ENCODE results near the gene MUC20. TPM values are rescaled to one million over a fixed set of nuclear protein-coding genes. Genes with fewer than 3 reads are reported as not detected.
"Not testable (repeated sequence)": the region's sequence is repeated elsewhere in the genome, so short reads cannot be mapped to it uniquely, and the experiment has no call there.

MUC20 gene
- total RNA-seq, 6 experiments from 2014 or later = 0.11 to 0.17 (median 0.14) TPM; not detected in 3

DNA sequence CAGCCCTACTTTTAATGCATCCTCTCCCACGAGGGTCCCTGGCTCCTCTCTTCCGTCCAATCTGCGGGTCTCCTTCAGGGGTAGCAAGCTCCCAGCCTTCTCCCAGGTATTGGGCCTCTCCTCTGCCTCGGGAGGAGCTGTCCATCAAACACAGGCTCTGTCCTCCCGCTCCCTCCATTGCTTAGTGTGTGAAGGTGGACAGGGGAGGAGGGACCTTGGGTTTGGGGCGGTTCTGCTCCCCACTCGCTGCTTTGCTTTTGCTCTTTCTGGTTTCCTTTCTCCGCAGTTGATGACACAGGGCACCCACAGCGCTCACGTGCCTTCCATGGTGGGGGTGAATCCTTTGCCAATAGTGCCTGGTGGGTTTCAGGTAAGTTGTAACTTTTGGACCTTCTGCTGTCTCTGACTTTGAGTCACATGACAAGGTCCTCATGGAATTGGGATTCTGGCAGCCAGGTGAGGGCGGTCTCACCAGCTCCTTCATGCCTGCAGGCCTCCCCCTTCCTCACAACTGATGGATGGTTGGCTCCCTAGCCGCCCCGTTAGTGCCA, 18.9 kb downstream of the MUC20 start:
- no peaks in the 10 kb centered on the region for H3K4me1 Mint-ChIP-seq (ENCODE audit: low read depth)
- no peak overlapping the region for H3K4me3 Mint-ChIP-seq
- H3K27ac Mint-ChIP-seq = no peak overlapping the region
- H3K36me3 Mint-ChIP-seq (ENCODE audit: low read depth) = no peaks in the 10 kb centered on the region
- H3K9me3 Mint-ChIP-seq = no peaks in the 10 kb centered on the region
- peaks cover 13% of the 10 kb centered on the region for H3K27me3 Mint-ChIP-seq (ENCODE audit: insufficient read depth)
- TF ChIP-seq, protein P1, sequence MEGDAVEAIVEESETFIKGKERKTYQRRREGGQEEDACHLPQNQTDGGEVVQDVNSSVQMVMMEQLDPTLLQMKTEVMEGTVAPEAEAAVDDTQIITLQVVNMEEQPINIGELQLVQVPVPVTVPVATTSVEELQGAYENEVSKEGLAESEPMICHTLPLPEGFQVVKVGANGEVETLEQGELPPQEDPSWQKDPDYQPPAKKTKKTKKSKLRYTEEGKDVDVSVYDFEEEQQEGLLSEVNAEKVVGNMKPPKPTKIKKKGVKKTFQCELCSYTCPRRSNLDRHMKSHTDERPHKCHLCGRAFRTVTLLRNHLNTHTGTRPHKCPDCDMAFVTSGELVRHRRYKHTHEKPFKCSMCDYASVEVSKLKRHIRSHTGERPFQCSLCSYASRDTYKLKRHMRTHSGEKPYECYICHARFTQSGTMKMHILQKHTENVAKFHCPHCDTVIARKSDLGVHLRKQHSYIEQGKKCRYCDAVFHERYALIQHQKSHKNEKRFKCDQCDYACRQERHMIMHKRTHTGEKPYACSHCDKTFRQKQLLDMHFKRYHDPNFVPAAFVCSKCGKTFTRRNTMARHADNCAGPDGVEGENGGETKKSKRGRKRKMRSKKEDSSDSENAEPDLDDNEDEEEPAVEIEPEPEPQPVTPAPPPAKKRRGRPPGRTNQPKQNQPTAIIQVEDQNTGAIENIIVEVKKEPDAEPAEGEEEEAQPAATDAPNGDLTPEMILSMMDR (IDR thresholded peaks at IDR 0.05) = no peak
- no peak for DNase-seq

DNA sequence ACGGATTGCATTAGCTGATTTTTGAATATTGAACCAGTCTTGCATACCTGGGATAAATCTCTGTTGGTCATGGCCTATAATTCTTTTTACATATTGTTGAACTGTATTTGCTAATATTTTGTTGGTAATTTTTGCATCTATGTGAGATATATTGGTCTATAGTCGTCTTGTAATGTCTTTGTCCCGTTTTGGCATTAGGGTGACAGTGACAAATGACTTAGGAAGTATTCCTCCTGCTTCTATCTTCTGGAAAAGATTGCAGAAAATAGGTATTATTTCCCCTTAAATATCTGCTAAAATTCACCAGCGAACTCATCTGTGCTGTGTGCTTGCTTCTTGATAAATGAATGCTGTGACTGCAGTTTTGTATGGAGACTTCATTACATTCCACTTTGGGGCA, 23.7 kb downstream of the MUC20 start:
- TF ChIP-seq, protein P1 (IDR thresholded peaks at IDR 0.05) = no peak
- peaks cover 27% of the 10 kb centered on the region for H3K27me3 Mint-ChIP-seq (ENCODE audit: insufficient read depth)
- no peaks in the 10 kb centered on the region for H3K4me1 Mint-ChIP-seq (ENCODE audit: low read depth)
- no peaks in the 10 kb centered on the region for H3K9me3 Mint-ChIP-seq
- H3K36me3 Mint-ChIP-seq (ENCODE audit: low read depth) = no peaks in the 10 kb centered on the region
- H3K27ac Mint-ChIP-seq = no peak overlapping the region
- DNase-seq = no peak
- no peak overlapping the region for H3K4me3 Mint-ChIP-seq

DNA sequence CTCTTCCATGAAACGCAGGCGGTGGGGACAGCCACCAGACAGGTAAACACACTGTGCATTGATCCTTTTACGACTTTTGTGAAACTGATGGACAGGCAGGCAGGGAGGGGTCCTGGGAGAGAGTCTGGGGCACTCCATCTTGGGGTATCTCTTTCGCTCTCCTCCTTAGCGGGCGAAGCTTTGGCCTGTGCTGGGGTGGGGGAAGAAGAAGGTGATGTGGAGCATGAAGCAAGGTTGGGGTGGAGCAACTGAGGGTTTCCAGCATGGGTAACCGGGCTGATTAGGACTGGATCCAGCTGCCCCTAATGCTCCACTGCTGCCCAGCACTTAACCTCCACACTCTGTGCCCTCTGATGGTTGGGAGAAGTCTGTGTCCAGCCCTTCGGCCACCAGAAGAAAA, 25.6 kb downstream of the MUC20 start:
- Mint-ChIP-seq H3K27ac (no peak overlapping the region), H3K4me1 (ENCODE audit: low read depth) (no peaks in the 10 kb centered on the region), H3K9me3 (no peaks in the 10 kb centered on the region), H3K4me3 (no peak overlapping the region), H3K27me3 (ENCODE audit: insufficient read depth) (peaks cover 28% of the 10 kb centered on the region), H3K36me3 (ENCODE audit: low read depth) (no peaks in the 10 kb centered on the region)
- DNase-seq = no peak
- TF ChIP-seq, protein P1 (IDR thresholded peaks at IDR 0.05) = no peak

DNA sequence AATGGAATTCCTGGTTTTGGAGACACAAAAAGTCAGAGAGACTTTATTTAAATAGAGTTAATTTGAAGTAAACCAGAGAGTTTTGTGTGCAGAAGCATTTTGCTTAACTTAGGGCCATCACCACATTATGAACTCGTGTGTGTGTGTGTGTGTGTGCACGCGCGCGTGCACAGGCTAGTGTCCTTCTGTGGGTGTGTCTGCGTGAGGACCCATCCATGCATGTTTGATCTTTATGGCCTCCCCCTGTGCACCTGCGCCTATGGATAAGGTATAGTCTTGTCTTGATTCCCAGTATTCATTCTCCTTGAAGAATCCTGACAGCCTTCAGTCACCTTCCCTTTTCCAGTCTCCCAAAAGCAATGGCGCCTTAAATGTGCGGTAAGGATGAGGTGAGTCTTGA, 26.0 kb downstream of the MUC20 start:
- Mint-ChIP-seq H3K9me3 (no peaks in the 10 kb centered on the region), H3K4me3 (no peak overlapping the region), H3K4me1 (ENCODE audit: low read depth) (no peaks in the 10 kb centered on the region), H3K27ac (no peak overlapping the region), H3K36me3 (ENCODE audit: low read depth) (no peaks in the 10 kb centered on the region), H3K27me3 (ENCODE audit: insufficient read depth) (peaks cover 25% of the 10 kb centered on the region)
- TF ChIP-seq, protein P1 (IDR thresholded peaks at IDR 0.05) = no peak
- DNase-seq = no peak

DNA sequence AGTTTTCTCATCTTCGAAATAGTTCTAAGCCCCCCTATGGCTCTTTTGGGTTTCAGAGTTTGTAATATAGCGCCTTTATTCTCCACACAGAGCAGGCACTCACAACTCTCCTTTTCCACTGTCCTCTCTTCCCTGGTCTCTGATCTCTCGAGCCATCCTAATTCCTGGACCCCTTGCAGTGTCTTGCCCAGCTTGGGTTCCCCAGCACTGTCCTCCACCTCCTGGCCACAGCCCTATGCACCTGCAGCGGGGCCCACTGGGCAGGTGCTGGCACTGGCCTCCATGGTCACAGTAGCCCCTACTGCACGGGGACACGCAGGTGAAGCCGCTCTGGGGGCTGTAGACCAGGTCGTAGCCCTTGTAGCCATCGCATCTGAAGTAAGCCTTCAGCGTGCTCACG, 27.9 kb downstream of the MUC20 start:
- DNase-seq = no peak
- TF ChIP-seq, protein P1 (IDR thresholded peaks at IDR 0.05) = no peak
- peaks cover 23% of the 10 kb centered on the region for H3K27me3 Mint-ChIP-seq (ENCODE audit: insufficient read depth)
- H3K9me3 Mint-ChIP-seq = no peaks in the 10 kb centered on the region
- H3K27ac Mint-ChIP-seq = no peak overlapping the region
- no peak overlapping the region for H3K4me3 Mint-ChIP-seq
- H3K4me1 Mint-ChIP-seq (ENCODE audit: low read depth) = no peaks in the 10 kb centered on the region
- H3K36me3 Mint-ChIP-seq (ENCODE audit: low read depth) = no peaks in the 10 kb centered on the region

DNA sequence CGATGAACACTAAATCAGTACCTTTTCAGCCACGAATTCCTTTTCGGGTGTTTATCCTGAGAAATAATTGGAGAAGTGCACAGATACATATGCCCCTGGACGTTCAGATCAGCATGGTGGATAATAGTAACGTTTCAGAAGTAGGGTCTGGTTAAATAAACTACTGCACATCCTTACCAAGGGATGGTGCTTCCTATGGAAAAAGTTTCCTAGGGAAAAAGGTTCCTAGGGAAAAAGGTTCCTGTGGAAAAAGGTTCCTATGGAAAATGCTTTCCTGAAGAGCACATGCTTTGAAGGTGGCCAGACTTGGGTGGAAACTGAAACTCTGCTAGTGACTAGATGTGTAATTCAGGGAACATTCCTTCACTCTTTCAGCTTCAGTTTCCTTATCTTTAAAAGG, 28.3 kb downstream of the MUC20 start:
- H3K9me3 Mint-ChIP-seq; DNase-seq; H3K36me3 Mint-ChIP-seq (ENCODE audit: low read depth); H3K27ac Mint-ChIP-seq; H3K4me1 Mint-ChIP-seq (ENCODE audit: low read depth); H3K4me3 Mint-ChIP-seq: not testable (repeated sequence)
- peaks cover 27% of the 10 kb centered on the region for H3K27me3 Mint-ChIP-seq (ENCODE audit: insufficient read depth)

Measured in HFFc6 (cell line).